ES-I3 (cell line): ENCODE data around the gene OASL.

Experiments
- H3K36me3 ChIP-seq: 2 replicates; pipeline ENCODE4 v1.6.1; 2013; ENCODE audit warnings: mild to moderate bottlenecking, low read length, control low read depth, moderate library complexity; ENCODE audit not compliant: insufficient read depth
- H3K4me1 ChIP-seq: 2 replicates; pipeline ENCODE4 v1.6.1; 2013; ENCODE audit warnings: mild to moderate bottlenecking, control low read depth, low read length; ENCODE audit not compliant: insufficient read depth
- H3K9ac ChIP-seq: 2 replicates; pipeline ENCODE4 v1.6.1; 2013; ENCODE audit warnings: low read depth, mild to moderate bottlenecking, low read length, moderate library complexity
- H3K9me3 ChIP-seq: 2 replicates; pipeline ENCODE4 v1.6.1; 2013; ENCODE audit warnings: mild to moderate bottlenecking, low read length, moderate library complexity; ENCODE audit not compliant: control insufficient read depth, insufficient read depth

Gene OASL

GRCh38 chr12:120994589-120995337, 44.3 kb downstream of the OASL start:
- no peaks in the 10 kb centered on the region for H3K4me1 ChIP-seq
- no peaks in the 10 kb centered on the region for H3K9me3 ChIP-seq
- H3K9ac ChIP-seq = no peak overlapping the region
- no peaks in the 10 kb centered on the region for H3K36me3 ChIP-seq

DNA sequence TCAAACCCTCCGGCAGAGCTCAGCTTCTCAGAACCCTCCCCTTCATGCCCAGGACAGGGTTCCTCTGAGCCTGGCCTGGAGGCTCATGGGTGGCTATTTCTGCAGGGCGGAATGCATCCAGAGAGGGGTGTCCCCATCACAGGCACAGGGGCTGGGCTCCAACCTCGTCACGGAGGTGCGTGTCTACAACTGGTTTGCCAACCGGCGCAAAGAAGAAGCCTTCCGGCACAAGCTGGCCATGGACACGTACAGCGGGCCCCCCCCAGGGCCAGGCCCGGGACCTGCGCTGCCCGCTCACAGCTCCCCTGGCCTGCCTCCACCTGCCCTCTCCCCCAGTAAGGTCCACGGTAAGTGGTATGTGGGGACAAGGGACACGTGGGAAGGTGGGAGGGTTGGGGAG, 45.0 kb downstream of the OASL start:
- H3K9ac ChIP-seq = no peak overlapping the region

GRCh38 chr12:120993496-120993895, 45.5 kb downstream of the OASL start:
- H3K9me3 ChIP-seq = no peaks in the 10 kb centered on the region
- no peaks in the 10 kb centered on the region for H3K36me3 ChIP-seq
- H3K9ac ChIP-seq = no peak overlapping the region
- no peaks in the 10 kb centered on the region for H3K4me1 ChIP-seq

More for the DNA sequence above, 45.0 kb downstream of the OASL start:
- no peaks in the 10 kb centered on the region for H3K9me3 ChIP-seq
- H3K4me1 ChIP-seq = no peaks in the 10 kb centered on the region
- no peaks in the 10 kb centered on the region for H3K36me3 ChIP-seq

GRCh38 chr12:120992989-120993388, 46.1 kb downstream of the OASL start:
- no peaks in the 10 kb centered on the region for H3K9me3 ChIP-seq
- H3K9ac ChIP-seq = no peak overlapping the region
- no peaks in the 10 kb centered on the region for H3K36me3 ChIP-seq

DNA sequence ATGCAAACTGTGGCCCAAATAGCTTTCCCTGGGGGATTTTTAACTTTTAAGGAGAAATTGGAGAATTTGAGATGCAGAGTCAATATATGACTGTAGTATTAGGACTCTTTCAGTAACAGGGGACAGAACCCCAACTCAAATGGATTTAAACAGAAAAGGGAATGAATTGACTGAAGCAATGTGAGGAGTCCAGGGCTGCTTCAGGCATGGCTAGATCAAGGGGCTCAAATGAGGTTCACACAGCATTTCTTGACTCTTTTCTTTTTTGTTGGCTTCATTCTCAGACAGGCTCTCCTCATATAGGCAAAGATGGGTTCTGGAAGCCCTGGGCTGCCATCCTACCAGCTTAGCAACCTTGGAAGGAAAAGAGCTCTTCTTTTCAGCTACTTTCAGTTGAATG, 47.1 kb downstream of the OASL start:
- Histone ChIP-seq H3K9me3 (no peaks in the 10 kb centered on the region), H3K4me1 (no peaks in the 10 kb centered on the region), H3K36me3 (no peaks in the 10 kb centered on the region), H3K9ac (no peak overlapping the region)

More at GRCh38 chr12:120992989-120993388, 46.1 kb downstream of the OASL start:
- H3K4me1 ChIP-seq = no peaks in the 10 kb centered on the region

- no peak overlapping the region for H3K9ac ChIP-seq
- H3K9me3 ChIP-seq = no peaks in the 10 kb centered on the region
- H3K4me1 ChIP-seq = no peaks in the 10 kb centered on the region
- no peaks in the 10 kb centered on the region for H3K36me3 ChIP-seq
Observed at GRCh38 chr12:120990487-120991055, 48.5 kb downstream of the OASL start.

- Histone ChIP-seq H3K36me3 (no peaks in the 10 kb centered on the region), H3K9me3 (no peaks in the 10 kb centered on the region), H3K9ac (no peak overlapping the region), H3K4me1 (no peaks in the 10 kb centered on the region)
Observed at GRCh38 chr12:120989687-120990086, 49.4 kb downstream of the OASL start.

DNA sequence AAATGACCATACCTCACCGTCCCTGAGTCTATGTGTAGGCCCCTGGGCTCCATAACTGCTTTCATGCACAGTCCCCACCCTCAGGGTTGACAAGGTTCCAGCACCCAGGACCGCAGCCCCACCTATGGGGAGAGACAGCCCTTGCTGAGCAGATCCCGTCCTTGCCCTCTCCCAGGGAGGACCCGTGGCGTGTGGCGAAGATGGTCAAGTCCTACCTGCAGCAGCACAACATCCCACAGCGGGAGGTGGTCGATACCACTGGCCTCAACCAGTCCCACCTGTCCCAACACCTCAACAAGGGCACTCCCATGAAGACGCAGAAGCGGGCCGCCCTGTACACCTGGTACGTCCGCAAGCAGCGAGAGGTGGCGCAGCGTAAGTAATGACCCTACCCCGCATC, 50.4 kb downstream of the OASL start:
- Histone ChIP-seq H3K36me3 (no peaks in the 10 kb centered on the region), H3K9me3 (no peaks in the 10 kb centered on the region), H3K4me1 (0 out of 2 replicates have a peak, but pooled peaks cover 6% of the 10 kb centered on the region), H3K9ac (no peak overlapping the region)

DNA sequence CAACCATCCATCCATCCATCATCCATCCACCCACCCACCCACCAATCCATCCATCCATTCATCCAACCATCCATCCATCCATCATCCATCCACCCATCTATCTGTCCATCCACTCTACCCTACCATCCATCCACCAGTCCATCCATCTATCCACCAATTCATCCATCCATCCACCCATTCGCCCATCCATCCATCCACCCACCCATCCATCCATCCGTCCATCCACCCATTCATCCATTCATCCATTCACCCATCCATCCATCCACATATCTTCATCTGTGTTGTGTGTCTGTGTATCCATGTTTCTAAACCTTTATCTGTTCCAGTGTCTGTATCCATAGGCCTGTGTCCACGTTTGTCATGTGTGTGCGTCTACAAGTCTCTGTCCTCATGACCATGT, 50.8 kb downstream of the OASL start:
- 0 out of 2 replicates have a peak, but pooled peaks cover 6% of the 10 kb centered on the region for H3K4me1 ChIP-seq
- H3K9ac ChIP-seq = no peak overlapping the region
- no peaks in the 10 kb centered on the region for H3K36me3 ChIP-seq
- no peaks in the 10 kb centered on the region for H3K9me3 ChIP-seq

DNA sequence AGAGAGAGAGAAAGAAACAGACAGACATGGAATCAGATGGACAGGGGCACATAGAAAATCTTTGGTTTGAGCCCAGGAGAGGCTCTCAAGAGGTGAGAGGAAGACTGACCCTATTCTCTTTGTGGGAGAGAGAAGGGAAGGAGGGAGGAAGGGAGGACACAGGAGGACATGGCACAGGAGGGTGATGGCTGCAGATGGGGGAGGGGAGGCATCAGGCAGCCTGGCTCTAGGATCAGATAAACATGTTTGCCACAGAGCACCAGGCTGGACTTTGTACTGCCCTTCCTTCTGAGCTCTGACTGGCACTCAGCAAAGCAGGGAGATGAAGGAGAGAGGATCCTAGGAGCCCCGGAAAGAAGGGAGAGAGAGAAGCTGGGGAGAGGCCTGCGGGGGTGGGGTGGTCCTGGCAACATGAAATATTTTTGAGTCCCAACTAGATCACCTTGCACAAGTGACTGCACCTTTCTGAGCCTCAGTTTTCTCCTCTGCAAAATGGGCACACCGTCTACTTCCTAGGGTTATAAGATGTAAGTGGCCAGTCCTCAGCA, 54.6 kb downstream of the OASL start:
- no peaks in the 10 kb centered on the region for H3K9me3 ChIP-seq
- H3K9ac ChIP-seq = no peak overlapping the region
- H3K4me1 ChIP-seq = peaks cover 6% of the 10 kb centered on the region; the same call in 1 of the 2 replicates
- no peaks in the 10 kb centered on the region for H3K36me3 ChIP-seq

DNA sequence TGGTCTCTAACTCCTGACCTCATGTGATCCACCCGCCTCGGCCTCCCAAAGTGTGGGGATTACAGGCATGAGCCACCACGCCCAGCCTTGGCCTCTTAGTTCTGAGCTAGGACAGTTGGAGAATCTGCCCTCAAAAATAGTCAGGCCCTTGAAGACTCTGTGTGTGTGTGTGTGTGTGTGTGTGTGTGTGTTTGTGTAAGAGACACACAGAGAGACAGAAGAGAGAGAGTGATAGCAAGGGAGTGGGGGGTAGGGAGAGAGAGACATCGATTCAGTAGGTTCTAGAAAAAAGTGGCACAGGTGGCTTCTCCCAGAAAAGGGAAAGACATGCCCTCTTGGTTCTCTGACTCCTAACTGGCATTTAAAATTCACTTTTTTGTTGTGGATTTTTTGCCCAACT, 55.3 kb downstream of the OASL start:
- H3K4me1 ChIP-seq = peaks cover 6% of the 10 kb centered on the region; the same call in 1 of the 2 replicates
- H3K9me3 ChIP-seq = no peaks in the 10 kb centered on the region
- H3K36me3 ChIP-seq = no peaks in the 10 kb centered on the region
- no peak overlapping the region for H3K9ac ChIP-seq

GRCh38 chr12:120982659-120983058, 56.4 kb downstream of the OASL start:
- no peaks in the 10 kb centered on the region for H3K9me3 ChIP-seq
- H3K36me3 ChIP-seq = no peaks in the 10 kb centered on the region
- no peak overlapping the region for H3K9ac ChIP-seq
- H3K4me1 ChIP-seq = peaks cover 6% of the 10 kb centered on the region; the same call in 1 of the 2 replicates

DNA sequence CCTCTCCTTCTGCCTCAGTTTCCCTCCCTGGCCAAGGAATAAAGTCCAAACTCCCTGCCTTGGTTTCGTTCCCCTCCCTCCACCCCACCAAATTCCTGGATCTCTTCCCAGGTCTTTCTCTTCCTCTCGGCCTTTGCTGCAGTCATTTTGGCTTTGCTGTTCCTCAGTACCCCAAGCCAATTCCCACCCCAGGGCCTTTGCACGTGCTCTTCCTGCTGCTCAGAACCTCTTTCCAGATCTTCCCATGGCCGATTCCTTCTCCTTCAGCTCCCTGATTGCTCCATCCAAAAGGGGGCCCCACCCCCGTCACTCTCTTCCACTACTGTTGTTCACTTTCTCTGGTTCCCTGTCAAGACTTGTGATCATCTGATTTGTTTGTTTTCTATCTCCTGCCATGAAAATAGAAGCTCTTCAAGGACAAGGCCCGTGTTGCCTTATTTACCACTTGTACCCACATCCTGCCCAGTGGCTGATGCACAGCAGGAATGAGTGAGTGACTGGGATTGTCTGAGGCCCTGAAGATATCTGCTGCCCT, 57.6 kb downstream of the OASL start:
- H3K9ac ChIP-seq = no peak overlapping the region
- no peaks in the 10 kb centered on the region for H3K36me3 ChIP-seq
- no peaks in the 10 kb centered on the region for H3K9me3 ChIP-seq
- H3K4me1 ChIP-seq = peaks cover 6% of the 10 kb centered on the region; the same call in 1 of the 2 replicates

DNA sequence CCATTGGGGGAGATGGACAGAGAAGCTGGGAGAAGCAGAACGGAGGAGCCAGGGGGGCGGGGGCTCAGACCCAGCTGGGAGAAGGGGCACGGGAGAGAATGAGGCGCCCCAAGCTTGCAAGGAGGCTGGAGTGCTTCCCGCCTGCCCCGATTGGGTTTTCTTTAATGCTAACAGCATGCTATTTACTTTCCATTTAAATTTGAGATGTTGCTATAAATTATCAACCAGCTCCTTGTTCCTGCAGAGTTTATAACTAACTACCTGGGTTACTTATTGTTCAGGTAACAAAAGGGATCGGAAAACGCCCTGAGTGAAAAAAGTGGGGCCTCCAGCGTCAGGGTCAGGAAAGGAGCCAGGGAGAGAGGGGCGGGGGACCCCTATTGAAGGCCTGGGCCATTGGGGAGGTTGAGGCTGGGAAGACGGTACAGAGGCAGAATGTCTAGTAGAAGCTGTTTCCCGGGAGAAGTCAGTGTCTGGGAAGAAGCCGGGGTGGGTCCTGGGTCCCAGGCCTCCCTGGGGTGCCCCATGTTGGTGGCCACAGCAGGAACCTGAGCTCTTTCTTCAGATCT, 58.2 kb downstream of the OASL start:
- no peaks in the 10 kb centered on the region for H3K9me3 ChIP-seq
- no peak overlapping the region for H3K9ac ChIP-seq
- peaks cover 6% of the 10 kb centered on the region; the same call in 1 of the 2 replicates for H3K4me1 ChIP-seq
- no peaks in the 10 kb centered on the region for H3K36me3 ChIP-seq
